ENCODE data around the gene TTC4.
"Not testable (repeated sequence)": the region's sequence is repeated elsewhere in the genome, so short reads cannot be mapped to it uniquely, and the experiment has no call there.

Gene TTC4

GRCh38 chr1:54750596-54750995, 34.9 kb downstream of the TTC4 start:
- DNase-seq (ENCODE audit: low spot score): no peak

- no peak for DNase-seq (ENCODE audit: low spot score)
These were observed 35.8 kb downstream of the TTC4 start for GRCh38 chr1:54751426-54751825.

DNA sequence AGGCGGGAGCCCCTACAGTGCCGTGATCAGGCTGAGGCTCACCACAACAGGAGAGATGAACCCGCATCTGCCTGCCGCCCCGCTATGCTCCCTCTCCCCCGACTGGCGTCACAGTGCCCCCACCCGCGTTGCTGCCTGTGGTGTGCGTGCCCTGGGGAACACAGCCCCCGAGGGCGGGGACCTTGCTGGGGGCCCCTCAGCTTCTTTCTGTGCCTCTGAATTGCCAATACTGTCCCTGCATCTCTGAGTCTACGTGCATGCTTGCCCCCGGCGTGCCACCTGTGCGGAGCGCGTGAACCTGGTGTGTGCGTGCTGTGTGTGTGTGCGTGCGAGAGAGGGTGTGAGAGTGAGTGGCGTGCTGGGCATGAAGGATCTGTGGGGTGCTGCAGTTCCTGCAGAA, 38.4 kb downstream of the TTC4 start:
- no peak for DNase-seq (ENCODE audit: low spot score)

DNA sequence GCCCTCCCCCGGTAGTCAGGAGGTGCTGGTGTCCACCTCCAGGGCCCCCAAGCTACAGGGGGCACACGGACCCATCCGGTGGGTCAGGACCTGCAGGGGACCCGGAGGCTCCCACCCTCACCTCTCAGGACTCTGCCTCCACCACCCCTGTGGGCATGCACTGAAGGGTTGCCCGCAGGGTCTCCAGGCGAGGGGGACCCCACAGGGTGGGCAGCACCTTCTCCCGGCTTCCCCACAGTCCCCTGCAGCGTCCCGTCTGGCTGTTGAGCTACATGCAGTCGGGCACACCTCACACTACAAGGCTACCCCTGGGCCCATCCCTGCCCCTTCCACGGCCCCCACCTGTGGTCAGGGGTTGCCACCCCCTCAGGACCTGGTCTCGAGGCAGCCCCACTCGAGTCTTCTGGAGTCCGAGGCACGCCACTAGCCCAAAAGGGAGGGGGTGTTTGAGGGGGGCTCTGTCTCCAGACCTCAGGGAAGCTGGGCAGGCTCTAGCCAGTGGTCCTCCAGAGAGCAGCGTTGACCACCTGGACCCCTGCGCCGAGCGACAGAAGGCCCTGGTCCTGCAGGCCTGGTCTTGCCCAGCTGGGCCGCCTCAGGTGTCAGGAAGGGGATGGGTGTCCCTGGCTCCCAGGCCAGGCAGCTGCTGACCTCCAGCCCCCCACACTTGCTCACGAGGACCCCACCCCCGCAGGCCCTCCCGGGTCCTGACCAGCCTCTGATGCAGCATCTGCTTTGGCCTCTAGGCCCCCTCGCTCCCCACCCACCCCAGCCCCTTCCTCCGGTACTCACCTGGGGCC, 39.0 kb downstream of the TTC4 start:
- no peak for DNase-seq (ENCODE audit: low spot score)

DNA sequence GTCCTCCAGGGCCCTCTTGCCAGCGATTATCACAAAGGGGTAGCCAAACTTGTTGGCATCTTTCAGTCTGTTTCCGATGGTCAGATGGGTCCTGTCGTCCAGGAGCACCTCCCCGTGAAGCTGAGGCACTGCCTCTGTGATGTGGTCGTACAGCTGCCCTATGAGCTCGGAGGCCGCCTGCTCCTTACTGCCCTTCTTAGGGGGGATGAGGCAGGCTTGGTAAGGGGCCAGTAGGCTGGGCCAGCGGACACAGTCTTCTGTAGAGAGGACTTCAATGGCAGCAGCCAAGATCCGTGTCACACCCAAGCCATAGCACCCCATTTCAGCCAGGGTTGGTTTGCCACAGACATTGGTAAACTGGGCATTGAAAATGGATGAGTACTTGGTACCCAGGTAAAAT, 42.2 kb downstream of the TTC4 start:
- no peak for DNase-seq (ENCODE audit: low spot score)

- DNase-seq (ENCODE audit: low spot score): no peak
These were observed 43.2 kb downstream of the TTC4 start for GRCh38 chr1:54758678-54759348.

GRCh38 chr1:54763816-54764132, 48.1 kb downstream of the TTC4 start:
- no peak for DNase-seq (ENCODE audit: low spot score)

- peak; percentile 99 for DNase-seq (ENCODE audit: low spot score)
These were observed 48.7 kb downstream of the TTC4 start, which contains the start of gene PARS2 for GRCh38 chr1:54764133-54764921. TSS of gene PARS2 (minus strand) at chr1:54764523. CDS start at chr1:54759161, 5,362 bp downstream.

DNA sequence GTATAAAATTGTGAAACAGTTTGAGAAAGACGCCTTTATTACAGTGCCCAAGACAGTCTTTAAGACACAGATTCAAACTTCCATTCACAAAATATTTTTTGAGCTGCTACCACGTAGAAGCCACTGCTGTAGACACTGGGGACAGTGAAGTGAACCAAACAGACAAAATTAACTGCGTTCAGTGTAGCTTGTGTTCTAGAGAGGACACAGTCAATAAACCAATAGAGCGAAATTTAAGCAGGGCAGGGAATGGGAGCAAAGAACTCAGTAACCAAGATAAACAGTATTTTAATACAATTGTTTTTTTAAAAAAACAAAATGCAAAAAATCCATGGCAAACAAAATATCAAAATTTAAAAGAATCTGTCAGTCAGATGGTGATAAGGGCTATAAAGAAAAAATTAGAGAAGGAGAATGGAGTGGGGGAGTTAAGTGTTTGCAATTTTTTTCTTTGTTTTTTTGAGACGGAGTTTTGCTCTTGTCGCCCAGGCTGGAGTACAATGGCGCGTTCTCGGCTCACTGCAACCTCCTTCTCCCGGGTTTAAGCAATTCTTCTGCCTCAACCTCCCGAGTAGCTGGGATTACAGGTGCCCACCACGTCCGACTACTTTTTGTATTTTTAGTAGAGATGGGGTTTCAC, 49.4 kb downstream of the TTC4 start:
- no peak for DNase-seq (ENCODE audit: low spot score)

- DNase-seq (ENCODE audit: low spot score): no peak
These were observed 51.1 kb downstream of the TTC4 start for GRCh38 chr1:54766726-54767125.

- DNase-seq (ENCODE audit: low spot score): no peak
These were observed 51.9 kb downstream of the TTC4 start for GRCh38 chr1:54767526-54767925.

GRCh38 chr1:54768093-54768492, 52.4 kb downstream of the TTC4 start:
- no peak for DNase-seq (ENCODE audit: low spot score)

- DNase-seq (ENCODE audit: low spot score): no peak
These were observed 57.3 kb downstream of the TTC4 start for GRCh38 chr1:54772951-54773350.

DNA sequence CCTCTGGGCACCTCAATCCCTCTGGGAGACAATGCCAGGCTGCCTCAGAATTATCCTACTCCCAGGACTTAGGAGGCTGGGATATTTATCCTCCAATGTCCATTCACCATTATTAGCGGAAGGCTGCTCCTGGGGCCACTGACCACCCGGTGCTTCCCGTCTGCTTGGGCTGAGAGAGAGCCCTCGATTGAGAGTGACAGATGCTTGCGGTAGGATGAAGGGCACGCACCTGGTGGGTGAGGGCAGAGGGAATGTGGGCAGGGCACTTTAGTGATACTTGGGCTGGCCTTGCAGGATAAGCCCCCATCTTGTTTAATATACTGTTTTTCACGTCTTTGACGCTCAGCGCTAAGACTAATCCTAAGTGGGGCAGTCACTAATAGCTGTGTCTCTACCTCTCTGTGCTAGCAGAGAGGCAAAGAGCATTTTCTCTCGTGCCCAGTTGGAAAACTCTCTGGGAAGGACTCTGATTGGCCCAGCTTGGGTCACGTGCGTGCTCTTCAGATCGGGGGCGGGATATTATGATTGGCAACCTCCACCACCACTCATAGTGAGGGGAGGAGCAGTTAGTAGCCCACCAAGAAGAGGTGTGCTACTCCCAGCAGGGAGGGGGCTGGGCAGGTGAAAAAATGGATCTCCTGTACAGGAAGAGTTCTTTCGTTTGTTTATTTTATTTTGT, 59.3 kb downstream of the TTC4 start:
- DNase-seq (ENCODE audit: low spot score): peak; percentile 51

- not testable (repeated sequence) for DNase-seq (ENCODE audit: low spot score)
These were observed 60.4 kb downstream of the TTC4 start for GRCh38 chr1:54775828-54776721.

DNA sequence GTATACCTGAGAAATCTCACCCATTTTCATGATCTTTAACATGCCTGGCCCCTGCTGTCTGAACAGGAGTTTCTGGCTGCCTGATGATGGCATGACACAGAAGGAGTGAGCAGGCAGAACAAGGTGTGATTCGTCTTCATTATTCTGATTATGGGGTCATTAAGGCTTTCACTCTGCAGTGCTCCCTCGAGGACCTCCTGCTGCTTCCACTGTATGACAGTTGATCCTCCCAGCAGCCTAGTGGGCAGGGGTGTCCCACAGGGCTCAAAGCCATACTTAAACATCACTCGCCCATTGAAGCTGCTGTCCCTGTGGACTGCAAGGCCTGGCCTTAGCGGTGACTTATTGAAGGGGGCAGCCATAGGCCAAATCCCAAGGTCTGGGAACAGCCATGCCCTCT, 61.4 kb downstream of the TTC4 start:
- no peak for DNase-seq (ENCODE audit: low spot score)

DNA sequence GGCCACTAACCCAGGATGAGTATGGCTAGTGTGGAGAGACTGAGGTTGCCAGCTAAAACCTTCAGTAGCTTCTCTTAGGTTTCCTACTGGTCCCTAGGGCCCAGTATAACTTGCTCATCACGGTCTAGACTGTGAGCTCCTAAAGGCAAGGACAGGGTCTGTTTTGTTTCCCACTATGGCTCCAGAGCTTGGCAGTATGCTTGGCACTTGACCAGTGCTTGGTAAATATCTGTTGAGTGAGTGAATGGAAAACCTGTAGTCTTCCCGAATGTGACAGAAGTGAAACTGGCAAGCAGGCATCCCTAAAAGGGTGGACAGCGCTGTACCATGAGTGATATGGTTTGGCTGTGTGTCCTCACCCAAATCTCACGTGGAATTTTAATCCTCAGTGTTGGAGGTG, 61.8 kb downstream of the TTC4 start:
- DNase-seq (ENCODE audit: low spot score): no peak

GRCh38 chr1:54781023-54781723, 65.5 kb downstream of the TTC4 start:
- no peak for DNase-seq (ENCODE audit: low spot score)

- no peak for DNase-seq (ENCODE audit: low spot score)
These were observed 66.5 kb downstream of the TTC4 start for GRCh38 chr1:54782156-54782555.

GRCh38 chr1:54782588-54782987, 66.9 kb downstream of the TTC4 start:
- DNase-seq (ENCODE audit: low spot score): no peak

All from AG08396 (cell line).